B cell (primary cell): Measurements from ENCODE around the gene GAPVD1. TPM values are rescaled to one million over a fixed set of nuclear protein-coding genes. Genes with fewer than 3 reads are reported as not detected.

Experiments
- ATAC-seq: fragments of 200-7000 bp; cut with Tn5 transposase; one replicate; pipeline ENCODE4 v1.10.0; 2021; ENCODE audit warnings: low read depth, mild to moderate bottlenecking, moderate number of reproducible peaks, moderate library complexity
- CTCF ChIA-PET: fragments of 350-600 bp; sonication (Branson Sonifier 250); formaldehyde crosslinking; loops from one replicate; lab custom pipeline; 2021; ENCODE audit warnings: antibody characterized with exemption, inconsistent platforms; lab: Charles Lee
- POLR2A ChIA-PET: fragments of 350-600 bp; sonication (Branson Sonifier 250); formaldehyde crosslinking; loops from one replicate; lab custom pipeline; 2021; ENCODE audit warnings: antibody characterized with exemption; lab: Charles Lee
- DNase-seq: peaks from one replicate; pipeline ENCODE4 v3.0.0; 2013
- H2AFZ ChIP-seq: 2 replicates; pipeline ENCODE4 v1.6.1; 2012; ENCODE audit warnings: mild to moderate bottlenecking, low read depth, low read length; ENCODE audit not compliant: insufficient read depth, poor library complexity, severe bottlenecking
- H3K27ac ChIP-seq, 2 donors: 1 replicate in 1 of 2; 2 replicates in 1 of 2; pipeline ENCODE4 v1.5.1; 2012 to 2013; ENCODE audit warnings: low read length in 2 of 2, mild to moderate bottlenecking in 2 of 2, moderate library complexity in 1 of 2
- H3K27me3 ChIP-seq, 4 experiments: fragments of 200-600 bp in 1 of 4; sonication (generic) in 1 of 4; replicated peaks in 1 of 4; 1 replicate in 2 of 4; 2 replicates in 2 of 4; pipeline versions ENCODE4 v1.6.1 to v1.7.0; 2013 to 2016; ENCODE audit warnings: low read length in 3 of 4, mild to moderate bottlenecking in 2 of 4, mixed read lengths in 1 of 4, moderate library complexity in 1 of 4; ENCODE audit not compliant: insufficient read depth in 4 of 4, control insufficient read depth in 3 of 4; ENCODE audit errors: control extremely low read depth in 1 of 4
- H3K36me3 ChIP-seq, 2 experiments: replicated peaks in 1 of 2; 1 replicate in 1 of 2; 2 replicates in 1 of 2; pipeline versions ENCODE4 v1.6.1 to v1.7.1; 2013; ENCODE audit warnings: low read length in 1 of 2; ENCODE audit not compliant: insufficient read depth in 2 of 2, control insufficient read depth in 1 of 2; ENCODE audit errors: control extremely low read depth in 1 of 2, extremely low read depth in 1 of 2
- H3K4me1 ChIP-seq, 2 donors: fragments of 200-600 bp in 1 of 2; sonication (generic) in 1 of 2; 1 replicate in 1 of 2; 2 replicates in 1 of 2; pipeline versions ENCODE4 v1.5.1 to v1.6.1; 2013 to 2017; ENCODE audit warnings: low read length in 2 of 2; ENCODE audit not compliant: control insufficient read depth in 2 of 2, insufficient read depth in 2 of 2
- H3K4me2 ChIP-seq: replicated peaks from 2 replicates; pipeline ENCODE3; 2012; ENCODE audit warnings: mild to moderate bottlenecking, low read depth, low read length; ENCODE audit not compliant: poor library complexity, severe bottlenecking
- H3K4me3 ChIP-seq, 5 experiments: fragments of 200-600 bp in 1 of 5; sonication (generic) in 1 of 5; 1 replicate in 3 of 5; 2 replicates in 2 of 5; pipeline versions ENCODE4 v1.5.1 to v1.7.0; 2011 to 2016; ENCODE audit warnings: low read length in 4 of 5, mild to moderate bottlenecking in 4 of 5, low read depth in 2 of 5, control low read depth in 1 of 5, moderate library complexity in 1 of 5; ENCODE audit not compliant: insufficient read depth in 1 of 5; ENCODE audit errors: control extremely low read depth in 1 of 5, extremely low read depth in 1 of 5
- H3K79me2 ChIP-seq: fragments of 200-600 bp; sonication (generic); one replicate; pipeline ENCODE4 v1.6.0; 2016; ENCODE audit warnings: low read length; ENCODE audit not compliant: control insufficient read depth, insufficient read depth
- H3K9ac ChIP-seq: fragments of 200-600 bp; sonication (generic); 2 replicates; pipeline ENCODE4 v1.6.1; 2017; ENCODE audit warnings: mild to moderate bottlenecking, low read length, moderate library complexity
- H3K9me3 ChIP-seq, 3 donors: one replicate each; pipeline versions ENCODE4 v1.6.1 to v1.7.1; 2013; ENCODE audit warnings: low read length in 2 of 3; ENCODE audit not compliant: control insufficient read depth in 2 of 3, insufficient read depth in 1 of 3; ENCODE audit errors: control extremely low read depth in 1 of 3
- H4K20me1 ChIP-seq: 2 replicates; pipeline ENCODE4 v1.6.0; 2012; ENCODE audit warnings: mild to moderate bottlenecking, low read length; ENCODE audit not compliant: insufficient read depth, control insufficient read depth, poor library complexity, severe bottlenecking
- H3K27ac Mint-ChIP-seq: one replicate; pipeline ENCODE4 v1.8.0; 2021; ENCODE audit warnings: mixed read lengths
- H3K27me3 Mint-ChIP-seq: one replicate; pipeline ENCODE4 v1.8.0; 2021; ENCODE audit warnings: mixed read lengths
- H3K4me1 Mint-ChIP-seq: one replicate; pipeline ENCODE4 v1.8.0; 2021; ENCODE audit warnings: mixed read lengths
- H3K4me3 Mint-ChIP-seq: one replicate; pipeline ENCODE4 v1.8.0; 2021; ENCODE audit warnings: mixed read lengths
- H3K9me3 Mint-ChIP-seq: one replicate; pipeline ENCODE4 v1.8.0; 2022; ENCODE audit warnings: mixed read lengths; ENCODE audit not compliant: insufficient read depth
- CTCF ChIP-seq: fragments of 200-600 bp; IDR thresholded peaks from one replicate; pipeline ENCODE4 v1.8.0; 2022; ENCODE audit warnings: antibody characterized with exemption, mild to moderate bottlenecking
- EZH2 ChIP-seq: IDR thresholded peaks from 2 replicates; pipeline ENCODE4 v1.6.1; 2012; ENCODE audit warnings: borderline replicate concordance, low read depth, mild to moderate bottlenecking, moderate library complexity, low read length; ENCODE audit not compliant: insufficient read depth, poor library complexity, severe bottlenecking
- WGBS: methylation state at CpG from one replicate; pipeline ENCODE4 v1.1.5; 2013; ENCODE audit warnings: missing lambda C conversion rate; ENCODE audit not compliant: insufficient coverage; 5-methylcytosine and 5-hydroxymethylcytosine counted together
- intact Hi-C: fragments of 100-400 bp; cut with micrococcal nuclease; formaldehyde crosslinking; loops from one replicate; pipeline ENCODE4 v1.10.0; 2022
- polyA plus RNA-seq: library from polyadenylated mRNA; depleted of rRNA; stranded (reverse); fragments of >200 nt; gene quantifications from 2 replicates; pipeline ENCODE4 v1.2.3, GENCODE V29; 2012
- total RNA-seq, 2 donors: library from RNA; stranded (reverse); fragments of 120-200 nt in 1 of 2; gene quantifications; 1 replicate in 1 of 2; 2 replicates in 1 of 2; pipeline versions ENCODE4 v1.2.3 to v1.2.4, GENCODE V29; 2013 to 2022

GAPVD1 gene
- total and polyA plus RNA-seq, 2 donors (not counting 1 experiment from before 2014, with no cell fraction given), result 11.8 to 61.2 TPM

DNA sequence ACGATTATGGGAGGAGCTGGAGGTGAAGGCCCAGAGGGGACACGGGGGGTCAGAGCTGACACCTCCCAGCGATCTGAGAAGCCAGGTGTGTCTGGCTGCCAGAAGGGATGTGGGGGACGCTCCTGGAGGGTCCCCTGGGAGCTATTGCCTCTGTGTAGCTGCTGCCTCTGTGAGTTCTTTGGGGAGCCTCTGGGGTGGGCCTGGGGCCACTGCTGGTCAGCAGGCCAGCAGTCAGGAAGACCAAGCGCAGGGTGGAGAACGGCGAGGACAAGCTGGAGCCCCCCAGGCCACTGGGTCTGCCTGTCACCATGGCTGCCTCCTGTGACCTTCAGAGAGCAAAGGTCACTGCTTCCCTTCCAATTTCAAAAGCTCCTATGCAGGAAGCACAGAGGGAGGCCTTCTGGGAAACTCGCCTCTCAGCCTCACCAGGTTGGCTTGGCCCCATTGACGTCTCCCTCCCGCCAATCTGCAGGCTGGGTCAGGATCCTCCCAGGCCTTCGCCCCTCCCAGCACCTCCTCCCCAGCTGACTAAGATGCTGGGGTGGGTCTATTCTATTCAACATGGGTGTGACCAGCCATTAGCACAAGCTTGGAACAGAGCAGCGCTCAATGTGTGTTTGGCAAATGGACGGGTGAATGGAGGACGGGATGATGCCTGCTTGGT lies 126.4 kb downstream of the GAPVD1 start:
- no peaks in the 10 kb centered on the region for H3K36me3 ChIP-seq
- H3K9me3 Mint-ChIP-seq, result no peaks in the 10 kb centered on the region
- H3K4me2 ChIP-seq, result no peak overlapping the region
- H3K4me3 Mint-ChIP-seq, result no peak overlapping the region
- no peak overlapping the region for H3K4me3 ChIP-seq
- H2AFZ ChIP-seq, result no peak overlapping the region
- no peaks in the 10 kb centered on the region for H4K20me1 ChIP-seq
- DNase-seq, result no peak
- H3K27me3 ChIP-seq, result no peaks in the 10 kb centered on the region
- no peak for TF ChIP-seq CTCF
- no peak for TF ChIP-seq EZH2
- no peak for ATAC-seq
- WGBS, result 84% methylated on average over 13 of the region's 14 CpGs
- intact Hi-C loops, result no loop called here
- no peaks in the 10 kb centered on the region for H3K4me1 ChIP-seq
- POLR2A ChIA-PET, result no interaction called here
- no peak overlapping the region for H3K27ac Mint-ChIP-seq
- CTCF ChIA-PET, result no interaction called here
- H3K4me1 Mint-ChIP-seq, result no peaks in the 10 kb centered on the region
- H3K27me3 Mint-ChIP-seq, result peaks cover 4% of the 10 kb centered on the region
- H3K27ac ChIP-seq, result no peak overlapping the region
- H3K9me3 ChIP-seq, result no peaks in the 10 kb centered on the region
- no peak overlapping the region for H3K9ac ChIP-seq
- no peaks in the 10 kb centered on the region for H3K79me2 ChIP-seq

DNA sequence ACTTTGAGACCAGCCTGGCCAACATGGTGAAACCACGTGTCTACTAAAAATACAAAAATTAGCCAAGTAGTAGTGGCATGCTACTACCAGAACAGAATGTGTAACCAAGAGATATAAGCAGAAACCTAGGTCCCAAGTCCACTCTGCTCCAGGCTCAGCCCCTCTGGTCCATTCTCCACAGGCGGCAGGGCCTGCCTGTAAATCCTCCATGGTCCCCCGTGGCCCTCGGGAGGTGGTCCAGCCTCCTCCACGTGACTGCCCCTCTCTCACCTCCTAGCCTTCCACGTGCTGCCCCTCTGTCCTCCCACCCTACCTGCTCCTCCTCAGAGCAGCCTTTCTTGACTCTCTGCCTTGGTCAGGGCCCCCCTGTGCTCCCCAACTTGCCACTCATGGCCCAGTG lies 127.4 kb downstream of the GAPVD1 start:
- Histone ChIP-seq H3K9me3 (no peaks in the 10 kb centered on the region), H3K27ac (no peak overlapping the region), H3K36me3 (no peaks in the 10 kb centered on the region), H4K20me1 (no peaks in the 10 kb centered on the region), H3K4me1 (no peaks in the 10 kb centered on the region), H3K27me3 (no peaks in the 10 kb centered on the region), H3K79me2 (no peaks in the 10 kb centered on the region), H2AFZ (no peak overlapping the region), H3K9ac (no peak overlapping the region), H3K4me3 (no peak overlapping the region), H3K4me2 (no peak overlapping the region)
- ATAC-seq, result no peak
- Mint-ChIP-seq H3K4me1 (no peaks in the 10 kb centered on the region), H3K27ac (no peak overlapping the region), H3K27me3 (peaks cover 4% of the 10 kb centered on the region), H3K4me3 (no peak overlapping the region), H3K9me3 (no peaks in the 10 kb centered on the region)
- no peak for DNase-seq
- ChIA-PET POLR2A (no interaction called here), CTCF (no interaction called here)
- no peak for TF ChIP-seq CTCF
- 83% methylated on average over 5 of the region's 6 CpGs for WGBS
- intact Hi-C loops, result no loop called here
